D341Med (cell line): ENCODE results near the gene FREM3.

Experiments used
- DNase-seq: peaks from one replicate; pipeline ENCODE4 v3.0.0; 2012; ENCODE audit warnings: low spot score

The FREM3 gene

GRCh38 chr4:143667461-143667860, 33.0 kb downstream of the FREM3 start:
- peak; percentile 50 for DNase-seq

- no peak for DNase-seq
Observed at GRCh38 chr4:143658336-143658735, 42.1 kb downstream of the FREM3 start.

- no peak for DNase-seq
Observed at GRCh38 chr4:143654571-143654970, 45.9 kb downstream of the FREM3 start.

- DNase-seq = no peak
Observed at GRCh38 chr4:143653031-143653430, 47.4 kb downstream of the FREM3 start.

GRCh38 chr4:143643399-143643798, 57.1 kb downstream of the FREM3 start:
- DNase-seq = no peak

- DNase-seq = no peak
Observed at GRCh38 chr4:143642611-143643010, 57.9 kb downstream of the FREM3 start.

- no peak for DNase-seq
Observed at GRCh38 chr4:143641361-143641760, 59.1 kb downstream of the FREM3 start.

GRCh38 chr4:143634763-143635162, 65.7 kb downstream of the FREM3 start:
- no peak for DNase-seq

- DNase-seq = no peak
Observed at GRCh38 chr4:143633833-143634232, 66.6 kb downstream of the FREM3 start.

GRCh38 chr4:143626134-143626911, 74.2 kb downstream of the FREM3 start:
- no peak for DNase-seq

GRCh38 chr4:143625632-143626031, 74.8 kb downstream of the FREM3 start:
- DNase-seq = no peak

GRCh38 chr4:143623896-143624295, 76.6 kb downstream of the FREM3 start:
- no peak for DNase-seq

- no peak for DNase-seq
Observed at GRCh38 chr4:143618811-143619210, 81.7 kb downstream of the FREM3 start.

- DNase-seq = no peak
Observed at GRCh38 chr4:143617994-143618679, 82.3 kb downstream of the FREM3 start.

- no peak for DNase-seq
Observed at GRCh38 chr4:143616771-143617170, 83.7 kb downstream of the FREM3 start.

GRCh38 chr4:143609492-143609891, 91.0 kb downstream of the FREM3 start:
- no peak for DNase-seq

GRCh38 chr4:143606480-143606879, 94.0 kb downstream of the FREM3 start:
- DNase-seq = no peak

- DNase-seq = no peak
Observed at GRCh38 chr4:143599827-143600226, 100.6 kb downstream of the FREM3 start.

GRCh38 chr4:143598816-143599215, 101.7 kb downstream of the FREM3 start:
- DNase-seq = no peak

- DNase-seq = no peak
Observed at GRCh38 chr4:143597276-143597675, 103.2 kb downstream of the FREM3 start.

- DNase-seq = no peak
Observed at GRCh38 chr4:143587703-143588102, 112.8 kb downstream of the FREM3 start.

- DNase-seq = no peak
Observed at GRCh38 chr4:143586080-143586479, 114.4 kb downstream of the FREM3 start.

- no peak for DNase-seq
Observed at GRCh38 chr4:143585548-143585947, 114.9 kb downstream of the FREM3 start.
